Sigmoid colon (tissue), 7 donors: ENCODE measurements around the gene CANT1. TPM values are rescaled to one million over a fixed set of nuclear protein-coding genes. Genes with fewer than 3 reads are reported as not detected.
A peak's percentile ranks its signal among the peaks of the same experiment; 100 is the strongest.

ENCODE experiments used
- DNase-seq: peaks from one replicate; pipeline ENCODE4 v3.0.0-alpha.2; 2019
- H3K27ac ChIP-seq, 4 donors: fragments of 200-600 bp; sonication (generic); one replicate each; pipeline ENCODE4 v1.5.1; 2016 to 2019; ENCODE audit warnings: mild to moderate bottlenecking in 1 of 4
- H3K27me3 ChIP-seq, 3 donors: fragments of 200-600 bp; sonication (generic); one replicate each; pipeline ENCODE4 v1.5.1; 2019; ENCODE audit warnings: mild to moderate bottlenecking in 1 of 3
- H3K36me3 ChIP-seq, 4 donors: fragments of 200-600 bp; sonication (generic); one replicate each; pipeline ENCODE4 v1.5.1; 2016 to 2019
- H3K4me1 ChIP-seq, 4 donors: fragments of 200-600 bp; sonication (generic); one replicate each; pipeline ENCODE4 v1.5.1; 2017 to 2019
- H3K4me3 ChIP-seq, 4 donors: fragments of 200-600 bp; sonication (generic); one replicate each; pipeline ENCODE4 v1.5.1; 2017 to 2019; ENCODE audit warnings: mild to moderate bottlenecking in 2 of 4, moderate library complexity in 1 of 4
- H3K9me3 ChIP-seq, 4 donors: fragments of 200-600 bp in 3 of 4; sonication (generic) in 3 of 4; one replicate each; pipeline versions ENCODE4 v1.5.1 to v1.6.1; 2013 to 2019
- CTCF ChIP-seq, 4 experiments: fragments of 450-650 bp in 3 of 4; fragments of 200-600 bp in 1 of 4; IDR thresholded peaks; one replicate each; pipeline ENCODE4 v1.5.1; 2016 to 2019; ENCODE audit warnings: antibody characterized with exemption in 4 of 4, mild to moderate bottlenecking in 3 of 4, moderate library complexity in 2 of 4
- EP300 ChIP-seq, 4 donors: sonication (generic); formaldehyde crosslinking; IDR thresholded peaks; one replicate each; pipeline ENCODE4 v1.6.1; 2017; ENCODE audit warnings: antibody characterized with exemption in 4 of 4
- POLR2A ChIP-seq, 2 donors: fragments of 450-650 bp; IDR thresholded peaks; one replicate each; pipeline ENCODE4 v1.6.1; 2016; ENCODE audit warnings: antibody characterized with exemption in 2 of 2, mild to moderate bottlenecking in 2 of 2, moderate library complexity in 2 of 2
- POLR2AphosphoS5 ChIP-seq, 4 donors: sonication (generic); formaldehyde crosslinking; IDR thresholded peaks; one replicate each; pipeline ENCODE4 v1.6.1; 2017; ENCODE audit warnings: antibody characterized with exemption in 4 of 4
- WGBS, 2 donors: extraction: QIAGEN DNeasy Blood & Tissue Kit; methylation state at CpG; one replicate each; pipeline ENCODE4 v1.1.7; 2013; 5-methylcytosine and 5-hydroxymethylcytosine counted together
- intact Hi-C: fragments of 100-400 bp; cut with DNase I; formaldehyde crosslinking; loops from one replicate; pipeline ENCODE4 v1.15.1; 2023
- polyA plus RNA-seq, 3 donors: library from polyadenylated mRNA; stranded (reverse); fragments of 200-250 nt; gene quantifications; one replicate each; pipeline ENCODE4 v1.2.3, GENCODE V29; 2013
- total RNA-seq, 4 donors: library from RNA; depleted of rRNA; stranded (reverse); fragments of >200 nt; gene quantifications; one replicate each; pipeline ENCODE4 v1.1.0, GENCODE V29; 2016
- donor health status: healthy with polysubstance abuse.
- donor health status: Bipolar disorder and iron deficiency.
- donor health status: healthy.

Gene CANT1
- total and polyA plus RNA-seq, 7 donors: 11.1 to 132 (median 19.1) TPM

DNA sequence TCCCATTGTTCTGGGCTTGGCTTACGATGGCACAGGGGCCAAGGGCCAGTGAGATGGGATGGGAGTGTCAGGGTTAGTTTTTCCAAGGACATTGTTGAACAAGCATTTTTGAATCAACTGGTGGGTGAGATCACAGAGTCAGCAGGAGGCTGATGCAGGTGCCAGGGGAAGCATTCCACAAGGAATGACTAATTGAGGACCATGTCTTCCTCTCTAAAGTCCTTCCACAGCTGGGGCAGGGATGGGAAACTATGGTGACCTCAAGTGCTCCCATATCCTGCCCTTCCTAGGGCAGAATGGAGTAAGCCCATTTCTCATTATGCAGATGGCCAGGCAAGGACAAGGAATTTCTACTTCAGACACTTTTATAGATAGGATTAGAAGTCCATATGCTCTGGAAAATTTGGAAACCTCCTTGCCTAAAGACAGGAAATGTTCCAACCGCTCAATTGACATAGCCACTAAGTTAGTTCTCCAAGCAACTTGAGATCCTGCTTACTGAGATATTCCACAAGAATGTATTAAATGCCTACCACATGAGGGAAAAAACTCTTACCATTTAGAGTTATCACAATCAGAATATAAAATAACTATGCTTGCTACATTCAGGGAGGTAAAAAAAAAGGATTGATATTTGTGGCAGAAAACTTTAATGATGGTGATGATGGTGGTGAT, 43.8 kb upstream of the CANT1 start:
- WGBS, 2 donors: 82 to 85% methylated on average over 2 of the region's 2 CpGs
- Histone ChIP-seq H3K9me3 (peaks cover 0 to 2% (median 0%) of the 10 kb centered on the region in 4 donors), H3K27me3 (no peaks in the 10 kb centered on the region), H3K36me3 (peaks cover 0 to 10% (median 2%) of the 10 kb centered on the region in 4 donors), H3K4me3 (no peak overlapping the region), H3K27ac (no peak overlapping the region), H3K4me1 (no peaks in the 10 kb centered on the region)
- intact Hi-C loops: no loop called here
- TF ChIP-seq CTCF (IDR thresholded peaks at IDR 0.05) (no peak), POLR2AphosphoS5 (IDR thresholded peaks at IDR 0.05) (no peak), POLR2A (IDR thresholded peaks at IDR 0.05) (no peak), EP300 (IDR thresholded peaks at IDR 0.05) (no peak)
- DNase-seq: peak; percentile 46

GRCh38 chr17:79052131-79052530, 42.6 kb upstream of the CANT1 start:
- TF ChIP-seq CTCF (IDR thresholded peaks at IDR 0.05) (no peak), EP300 (IDR thresholded peaks at IDR 0.05) (no peak), POLR2AphosphoS5 (IDR thresholded peaks at IDR 0.05) (no peak), POLR2A (IDR thresholded peaks at IDR 0.05) (no peak)

GRCh38 chr17:79051306-79051705, 41.7 kb upstream of the CANT1 start:
- DNase-seq: peak; percentile 22
- Histone ChIP-seq H3K4me3 (no peak overlapping the region), H3K9me3 (peaks cover 0 to 2% (median 0%) of the 10 kb centered on the region in 4 donors), H3K27me3 (no peaks in the 10 kb centered on the region), H3K36me3 (peaks cover 0 to 21% (median 2%) of the 10 kb centered on the region in 4 donors), H3K27ac (no peak overlapping the region), H3K4me1 (peaks cover 0 to 3% (median 2%) of the 10 kb centered on the region in 4 donors)
- TF ChIP-seq POLR2AphosphoS5 (IDR thresholded peaks at IDR 0.05) (no peak), EP300 (IDR thresholded peaks at IDR 0.05) (no peak), POLR2A (IDR thresholded peaks at IDR 0.05) (no peak), CTCF (IDR thresholded peaks at IDR 0.05) (no peak)
- WGBS, 2 donors: 91 to 92% methylated on average over 6 of the region's 6 CpGs
- intact Hi-C loops: no loop called here

More at GRCh38 chr17:79052131-79052530, 42.6 kb upstream of the CANT1 start:
- Histone ChIP-seq H3K4me3 (no peak overlapping the region), H3K27me3 (no peaks in the 10 kb centered on the region), H3K27ac (no peak overlapping the region), H3K36me3 (peaks cover 0 to 21% (median 2%) of the 10 kb centered on the region in 4 donors), H3K4me1 (no peaks in the 10 kb centered on the region), H3K9me3 (peaks cover 0 to 2% (median 0%) of the 10 kb centered on the region in 4 donors)
- no peak for DNase-seq
- 35 to 83% methylated on average over 1 of the region's 1 CpG for WGBS, 2 donors
- intact Hi-C loops: no loop called here

DNA sequence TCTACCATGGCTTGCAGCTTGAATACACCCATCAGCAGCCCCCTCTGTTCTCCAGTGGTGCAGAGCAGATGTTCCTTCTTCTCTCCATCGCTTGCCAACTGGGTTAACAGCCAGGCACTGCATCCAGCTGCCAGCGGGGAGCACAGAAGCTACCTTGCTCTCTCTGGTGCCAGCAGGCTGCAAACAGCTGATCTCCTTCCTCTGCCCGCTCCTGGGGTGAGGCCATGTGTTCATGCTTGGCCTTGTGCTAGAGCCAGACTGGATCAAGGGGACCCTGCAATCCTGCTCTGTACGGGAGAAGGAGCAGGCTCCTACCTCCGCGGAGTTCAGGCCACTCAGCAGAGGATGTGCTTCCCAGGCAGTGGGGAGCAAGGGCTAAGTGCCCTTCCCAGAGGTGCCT, 41.0 kb upstream of the CANT1 start:
- 94% methylated on average over 6 of the region's 6 CpGs for WGBS, 2 donors
- intact Hi-C loops: no loop called here
- TF ChIP-seq EP300 (IDR thresholded peaks at IDR 0.05): no peak
- no peak for TF ChIP-seq POLR2AphosphoS5 (IDR thresholded peaks at IDR 0.05)
- TF ChIP-seq CTCF (IDR thresholded peaks at IDR 0.05): no peak
- no peak for TF ChIP-seq POLR2A (IDR thresholded peaks at IDR 0.05)
- Histone ChIP-seq H3K4me3 (no peak overlapping the region), H3K9me3 (peaks cover 0 to 2% (median 0%) of the 10 kb centered on the region in 4 donors), H3K4me1 (peaks cover 0 to 9% (median 7%) of the 10 kb centered on the region in 4 donors), H3K36me3 (peaks cover 0 to 21% (median 2%) of the 10 kb centered on the region in 4 donors), H3K27ac (no peak overlapping the region), H3K27me3 (no peaks in the 10 kb centered on the region)
- DNase-seq: peak; percentile 49
